EL (cell line): ENCODE measurements around the gene CEP85.
"Not testable (repeated sequence)": the region's sequence is repeated elsewhere in the genome, so short reads cannot be mapped to it uniquely, and the experiment has no call there.

Experiments
- DNase-seq: peaks from one replicate; pipeline ENCODE4 v3.0.0-alpha.2; 2016

CEP85 gene

DNA sequence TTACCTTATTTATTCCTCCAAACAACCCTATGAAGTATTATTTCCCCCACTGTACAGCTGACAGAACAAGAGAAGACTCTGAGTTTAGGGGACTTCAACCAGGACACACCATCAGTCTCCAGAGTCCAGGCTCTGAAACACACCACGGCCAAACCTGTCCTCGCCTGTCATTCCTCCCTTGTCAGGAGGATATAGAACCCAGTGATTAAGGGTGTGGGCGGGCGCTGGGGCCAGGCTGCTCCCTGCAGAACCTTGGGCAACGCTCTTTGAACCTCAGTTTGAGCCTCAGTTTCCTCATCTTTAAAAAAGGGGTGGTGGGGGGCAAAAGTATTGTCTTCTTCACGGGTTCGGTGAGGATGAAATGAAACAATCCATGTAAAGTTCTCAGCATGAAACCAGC lies 9.4 kb upstream of the CEP85 start:
- no peak for DNase-seq

DNA sequence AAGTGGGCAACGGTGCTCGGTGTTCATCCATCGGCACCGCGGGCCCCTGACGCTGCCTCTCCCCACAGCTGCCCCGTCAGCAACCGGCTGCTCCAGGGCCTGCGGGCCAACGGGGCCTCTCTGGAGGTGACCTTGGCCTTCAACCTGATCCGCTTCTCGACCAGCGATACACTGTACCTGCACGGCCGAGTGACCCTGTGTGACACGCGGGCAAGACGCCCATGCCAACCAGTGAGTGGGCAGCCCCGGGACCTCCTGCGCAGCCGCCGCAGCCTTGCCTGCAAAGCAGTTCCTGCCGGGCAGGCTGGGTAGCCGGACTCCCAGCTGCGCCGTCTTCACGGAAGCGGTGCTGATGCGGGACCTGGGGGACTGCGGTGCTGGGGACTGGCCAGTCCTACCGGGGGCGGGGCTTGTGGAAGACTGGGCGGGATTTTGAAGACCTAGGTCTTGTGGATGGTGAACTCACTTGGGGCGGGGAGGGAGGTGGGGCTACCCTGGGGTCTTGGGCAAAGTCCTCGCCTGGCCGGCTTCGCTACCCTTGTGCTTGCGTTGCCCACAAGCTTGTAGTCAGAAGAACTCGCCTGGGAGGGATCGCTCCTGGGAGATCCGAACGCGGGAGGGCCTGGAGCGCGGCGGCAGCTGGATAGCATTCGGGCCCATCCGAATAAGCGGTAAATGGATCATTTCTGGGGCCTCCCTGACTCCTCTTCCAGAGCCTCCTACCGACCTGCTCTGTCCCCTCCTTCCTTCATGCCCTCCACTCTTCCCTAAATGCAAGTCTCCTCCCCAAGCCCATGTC lies 8.8 kb upstream of the CEP85 start:
- peak; percentile 49 for DNase-seq

DNA sequence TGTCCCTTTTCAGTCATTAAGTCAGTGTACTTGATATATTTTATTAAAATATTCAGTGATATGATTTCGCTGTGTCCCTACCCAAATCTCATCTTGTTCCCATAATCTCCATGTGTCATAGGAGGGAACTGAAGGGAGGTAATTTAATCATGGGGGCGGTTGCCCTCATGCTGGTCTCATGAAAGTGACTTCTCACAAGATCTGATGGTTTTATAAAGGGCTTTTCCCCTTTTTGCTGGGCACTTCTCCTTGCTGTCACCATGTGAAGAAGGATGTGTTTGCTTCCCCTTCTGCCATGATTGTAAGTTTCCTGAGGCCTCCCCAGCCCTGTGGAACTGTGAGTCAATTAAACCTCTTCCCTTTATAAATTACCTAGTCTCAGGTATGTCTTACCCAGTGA lies 3.3 kb upstream of the CEP85 start:
- DNase-seq: not testable (repeated sequence)

DNA sequence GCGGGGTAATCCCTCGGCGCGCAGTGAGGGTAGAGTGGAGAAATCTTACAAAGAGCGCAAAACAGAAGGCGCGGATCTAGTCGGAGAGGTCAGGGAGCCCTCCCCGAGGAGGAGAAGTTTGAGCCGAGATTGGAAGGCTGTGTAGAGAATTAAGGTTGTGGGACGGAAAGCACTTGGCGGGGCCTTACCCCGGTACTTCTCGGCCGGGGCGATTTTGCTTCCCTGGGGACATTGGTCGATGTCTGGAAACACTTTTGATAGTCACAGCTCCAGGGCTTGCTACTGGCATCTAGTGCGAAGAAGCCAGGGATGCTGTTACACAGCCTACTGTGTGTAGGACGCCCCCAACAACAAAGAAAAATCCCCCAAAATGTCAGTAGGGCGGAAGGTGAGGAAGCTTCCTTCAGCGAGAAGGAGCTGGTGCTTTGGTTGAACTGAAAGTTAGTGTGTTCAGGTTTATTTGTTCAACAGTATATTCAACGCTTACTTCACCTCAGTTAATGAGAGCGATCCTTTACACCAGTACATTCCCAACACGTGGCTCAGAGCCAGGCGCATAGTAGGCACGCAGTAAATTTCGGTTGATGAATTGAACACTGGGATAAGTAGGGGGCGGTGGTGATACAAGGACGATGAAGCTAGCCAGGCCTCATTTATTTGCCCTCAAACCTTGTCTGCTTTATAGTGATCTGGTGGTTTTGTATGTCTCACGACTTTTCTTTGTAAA lies 807 bp downstream of the CEP85 start:
- peak; percentile 50 for DNase-seq

DNA sequence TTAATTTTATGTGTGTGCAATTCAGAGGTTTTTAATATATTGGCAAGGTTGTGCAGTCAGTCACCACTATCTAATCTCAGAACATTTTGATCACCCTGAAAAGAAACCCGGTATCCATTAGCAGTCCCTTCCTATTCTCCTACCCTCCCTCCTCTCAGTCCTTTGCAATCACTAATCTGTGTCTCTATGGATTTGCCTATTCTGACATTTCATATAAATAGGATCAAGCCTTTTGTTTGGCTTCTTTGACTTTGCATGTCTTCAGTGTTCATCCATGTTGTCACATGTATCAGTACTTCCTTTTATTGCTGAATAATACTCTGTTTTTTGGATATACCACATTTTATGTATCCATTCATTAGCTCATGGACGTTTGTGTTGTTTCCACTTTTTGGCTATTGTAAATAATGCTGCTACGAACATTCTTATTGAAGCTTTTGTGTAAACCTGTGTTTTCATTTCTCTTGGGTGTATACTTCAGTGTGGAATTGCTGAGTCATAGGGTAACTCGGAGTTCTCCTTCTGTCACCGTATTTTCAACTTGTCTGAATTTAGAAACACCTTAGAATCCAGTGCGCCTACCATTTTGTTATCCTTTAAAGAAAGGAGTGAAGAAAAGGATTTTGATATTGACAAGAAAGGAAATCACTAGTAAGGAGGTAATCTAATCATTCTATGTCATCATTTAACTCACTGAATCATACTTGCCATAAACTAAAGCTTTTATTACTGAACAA lies 3.4 kb downstream of the CEP85 start:
- peak; percentile 8 for DNase-seq

DNA sequence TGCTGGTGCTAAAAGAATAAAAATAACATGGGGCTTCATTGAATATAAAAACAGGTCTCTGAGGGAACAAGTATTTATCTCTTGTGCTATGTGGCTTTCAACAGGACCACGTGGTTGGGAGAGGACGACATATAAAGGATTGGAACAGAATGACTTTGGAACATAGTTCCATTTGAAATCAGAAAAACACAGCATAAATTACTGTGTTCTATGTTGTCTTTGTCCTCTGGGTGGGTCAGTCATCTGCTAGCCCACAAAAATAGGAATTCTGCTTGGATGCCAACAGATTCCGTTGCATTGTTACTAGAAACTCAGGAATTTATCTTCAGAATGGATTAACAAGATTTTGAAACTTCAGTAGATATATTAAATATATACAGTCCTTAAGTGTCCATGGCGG lies 5.9 kb downstream of the CEP85 start:
- DNase-seq: peak; percentile 45

DNA sequence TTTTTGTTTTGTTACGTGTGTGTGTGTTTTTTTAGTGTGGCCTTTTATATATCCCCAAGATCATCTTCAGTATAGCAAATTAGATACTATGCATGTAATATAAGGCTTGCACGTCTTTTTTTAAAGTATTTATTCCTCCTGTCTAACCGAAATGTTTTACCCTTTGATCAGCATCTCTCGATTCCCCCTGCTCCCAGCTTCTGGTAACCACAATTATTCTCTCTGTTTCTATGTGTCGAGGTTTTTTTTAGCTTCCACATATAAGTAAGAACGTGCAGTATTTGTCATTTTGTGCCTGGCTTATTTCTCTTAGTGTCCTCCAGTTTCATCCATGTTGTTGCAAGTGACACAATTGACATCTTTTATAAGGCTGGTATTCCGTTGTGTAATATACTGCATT lies 18.7 kb downstream of the CEP85 start:
- no peak for DNase-seq

DNA sequence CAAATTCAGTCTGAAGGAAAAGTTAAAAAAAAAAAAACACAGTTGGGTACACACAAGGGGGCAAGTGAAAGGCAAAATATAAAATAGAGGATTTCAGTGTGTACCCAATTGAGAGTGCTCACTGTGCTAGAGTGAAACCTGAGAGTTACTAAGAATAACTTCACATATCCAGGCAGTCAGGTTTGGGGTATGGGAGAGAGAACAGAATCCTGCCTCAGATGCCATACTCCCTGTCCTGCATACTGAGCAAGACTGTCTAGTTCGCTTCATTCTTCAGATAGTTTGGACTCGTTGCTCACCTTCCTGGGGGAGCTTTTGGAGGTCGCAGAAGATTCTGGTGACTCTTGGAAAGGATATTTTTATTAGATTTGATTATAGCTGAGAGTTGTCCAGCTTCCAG lies 20.4 kb downstream of the CEP85 start:
- DNase-seq: no peak

DNA sequence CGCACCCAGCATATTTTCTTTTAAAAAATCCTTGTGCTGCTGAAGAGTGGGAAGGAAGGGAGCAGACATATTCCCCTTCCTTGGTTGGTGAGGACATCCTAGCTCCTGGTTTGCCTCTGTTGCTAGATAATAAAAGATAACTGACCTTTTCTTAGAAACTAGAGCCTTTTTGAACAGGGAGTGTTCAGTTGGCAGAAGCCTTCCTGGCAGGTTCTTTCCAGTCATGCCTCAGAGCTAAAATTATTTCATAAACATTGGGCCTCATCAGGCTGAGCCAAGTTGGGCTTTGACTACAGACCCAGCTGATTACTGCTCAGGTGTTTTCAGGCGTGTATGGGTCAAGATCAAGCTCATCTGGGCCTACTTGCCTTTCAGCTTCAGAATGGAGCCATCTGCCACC lies 23.2 kb downstream of the CEP85 start:
- DNase-seq: no peak

DNA sequence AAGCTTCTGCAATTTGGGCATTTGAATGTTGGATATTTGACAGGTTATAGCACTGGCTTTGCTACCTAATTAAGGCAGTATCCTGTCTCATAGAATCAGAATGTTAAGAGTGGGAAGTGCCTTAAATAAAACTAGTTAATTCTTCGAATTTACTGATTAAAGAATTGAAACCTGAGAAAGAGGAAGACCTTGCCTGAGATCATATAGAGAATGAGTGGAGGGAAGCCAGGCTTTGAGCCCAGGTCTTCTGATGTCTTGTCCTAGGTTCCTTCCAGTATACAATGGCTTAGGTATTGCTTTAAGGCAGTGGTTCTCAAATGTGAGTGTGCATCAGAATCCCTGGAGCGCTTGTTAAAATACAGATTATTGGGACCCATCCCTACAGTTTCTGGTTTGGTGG lies 25.0 kb downstream of the CEP85 start:
- DNase-seq: no peak

DNA sequence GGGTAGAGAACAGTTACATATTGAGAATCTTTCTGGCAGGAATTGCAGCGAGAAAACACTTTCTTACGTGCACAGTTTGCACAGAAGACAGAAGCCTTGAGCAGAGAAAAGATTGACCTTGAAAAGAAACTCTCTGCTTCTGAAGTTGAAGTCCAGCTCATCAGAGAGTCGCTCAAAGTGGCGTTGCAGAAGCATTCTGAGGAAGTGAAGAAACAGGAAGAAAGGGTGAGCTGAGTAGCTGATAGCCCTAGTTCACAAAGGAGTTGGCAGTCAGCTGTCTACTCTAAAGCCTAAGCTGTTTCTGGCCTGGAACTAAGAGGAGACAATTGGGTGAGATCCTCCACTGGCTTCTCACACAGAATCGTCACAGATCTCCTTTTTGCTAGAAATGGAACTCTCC lies 25.6 kb downstream of the CEP85 start:
- DNase-seq: no peak

DNA sequence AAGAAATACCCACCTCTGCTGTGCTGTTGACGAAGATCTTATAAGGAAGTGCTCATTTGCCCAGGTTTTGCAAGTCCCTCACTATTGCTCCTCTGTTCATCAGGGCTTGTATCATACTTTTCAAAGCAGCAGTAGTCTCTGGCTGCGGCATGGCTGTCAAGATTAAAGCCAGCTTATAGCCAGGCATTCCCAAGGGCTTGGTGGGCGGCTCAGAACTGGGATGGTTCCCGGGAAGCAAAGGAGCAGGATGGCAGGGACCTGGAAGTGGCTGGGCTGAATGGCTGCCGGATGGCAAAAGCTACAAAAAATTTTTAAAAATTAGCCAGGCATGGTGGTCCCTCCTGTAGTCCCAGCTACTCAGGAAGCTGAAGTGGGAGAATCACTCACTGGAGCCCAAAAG lies 29.2 kb downstream of the CEP85 start:
- DNase-seq: no peak

DNA sequence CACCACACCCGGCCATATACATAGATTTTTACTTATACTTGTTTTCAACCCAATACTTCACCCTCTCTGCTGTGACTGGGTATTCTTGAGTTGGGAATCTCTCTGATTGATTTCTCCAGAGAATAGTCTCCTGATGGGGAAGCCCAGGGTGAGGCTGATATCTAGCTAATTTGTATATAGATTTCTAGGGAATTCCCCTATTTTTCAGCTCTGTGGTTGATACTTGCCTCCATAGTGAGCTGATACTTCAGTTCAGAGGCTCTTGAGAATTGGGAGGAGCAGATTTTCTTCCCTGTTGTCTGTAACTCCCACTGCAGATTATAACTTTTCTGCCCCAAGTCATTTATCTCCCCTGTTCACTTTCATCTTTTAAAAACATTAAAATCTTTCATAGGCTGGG lies 31.4 kb downstream of the CEP85 start:
- DNase-seq: no peak

DNA sequence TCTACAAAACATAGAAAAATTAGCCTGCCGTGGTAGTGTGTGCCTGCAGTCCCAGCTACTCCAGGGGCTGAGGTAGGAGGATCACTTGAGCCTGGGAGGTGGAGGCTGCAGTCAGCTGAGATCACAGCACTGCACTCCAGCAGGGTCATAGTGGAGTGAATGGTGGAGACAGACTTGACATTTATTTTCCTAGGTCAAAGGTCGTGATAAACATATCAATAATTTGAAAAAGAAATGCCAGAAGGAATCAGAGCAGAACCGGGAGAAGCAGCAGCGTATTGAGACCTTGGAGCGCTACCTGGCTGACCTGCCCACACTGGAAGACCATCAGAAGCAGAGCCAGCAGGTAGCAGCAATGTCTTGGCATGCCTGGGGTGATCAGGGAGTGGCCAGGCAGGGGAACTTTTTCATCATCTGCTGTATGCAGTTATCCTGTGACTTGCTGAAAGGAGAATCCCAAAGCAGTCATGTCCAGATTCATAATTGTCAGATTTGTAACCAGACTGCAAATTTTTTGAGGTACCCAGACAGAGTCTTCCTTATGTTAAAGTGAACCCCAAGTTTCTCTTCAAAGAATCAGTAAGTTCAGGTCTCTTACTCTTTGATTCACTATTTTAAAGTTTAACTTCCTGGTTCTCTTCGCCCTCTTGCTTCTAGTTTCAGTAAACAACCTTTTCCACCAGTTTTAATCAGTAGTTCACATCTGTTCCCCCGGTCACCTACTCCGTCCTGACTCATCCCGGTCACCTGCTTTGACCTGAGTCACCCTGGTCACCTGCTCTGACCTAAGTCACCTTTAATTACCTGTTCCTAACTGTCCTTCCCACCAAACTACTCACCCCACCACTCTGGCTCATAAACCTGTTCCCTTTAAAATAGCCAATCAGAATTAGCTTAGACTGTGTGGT lies 34.5 kb downstream of the CEP85 start:
- no peak for DNase-seq

DNA sequence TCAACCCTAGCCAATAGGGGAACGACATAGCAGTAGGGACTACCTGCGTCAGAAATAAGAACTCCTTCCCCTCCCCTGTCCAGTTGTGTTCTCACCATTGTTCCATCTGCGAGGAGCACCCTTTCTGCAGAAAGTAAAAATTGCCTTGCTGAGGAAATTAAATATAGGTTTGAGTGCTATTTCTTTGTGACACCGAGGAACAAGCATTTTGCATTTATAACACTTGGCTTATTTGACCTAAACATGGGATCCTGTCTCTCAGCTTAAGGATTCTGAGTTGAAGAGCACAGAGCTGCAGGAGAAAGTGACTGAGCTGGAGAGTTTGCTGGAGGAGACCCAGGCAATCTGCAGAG lies 35.2 kb downstream of the CEP85 start:
- no peak for DNase-seq

DNA sequence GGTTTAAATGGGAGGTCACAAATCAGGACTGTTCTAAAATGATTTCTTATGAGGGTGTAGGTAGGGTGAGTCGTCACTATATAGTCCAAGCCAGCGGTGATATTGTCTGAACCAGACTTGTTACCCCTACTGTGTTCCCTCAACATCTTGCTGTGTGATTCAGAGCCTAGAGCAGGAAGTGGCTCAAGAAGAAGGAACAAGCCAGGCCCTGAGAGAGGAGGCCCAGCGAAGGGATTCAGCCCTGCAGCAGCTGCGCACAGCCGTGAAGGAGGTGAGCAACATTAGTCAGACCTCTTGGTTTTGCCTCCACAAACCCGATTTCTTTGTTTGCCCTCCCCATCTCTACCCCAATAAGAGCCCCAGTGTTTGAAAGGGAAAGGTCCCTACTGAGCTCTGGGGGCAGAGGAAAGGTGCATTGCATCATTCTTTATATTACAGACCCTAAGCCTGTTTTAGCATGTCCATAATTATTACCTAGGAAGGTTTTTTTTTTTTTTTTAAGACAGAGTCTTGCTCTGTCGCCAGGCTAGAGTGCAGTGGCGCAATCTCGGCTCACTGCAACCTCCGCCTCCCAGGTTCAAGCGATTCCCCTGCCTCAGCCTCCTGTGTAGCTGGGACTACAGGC lies 40.9 kb downstream of the CEP85 start:
- DNase-seq: peak; percentile 50

DNA sequence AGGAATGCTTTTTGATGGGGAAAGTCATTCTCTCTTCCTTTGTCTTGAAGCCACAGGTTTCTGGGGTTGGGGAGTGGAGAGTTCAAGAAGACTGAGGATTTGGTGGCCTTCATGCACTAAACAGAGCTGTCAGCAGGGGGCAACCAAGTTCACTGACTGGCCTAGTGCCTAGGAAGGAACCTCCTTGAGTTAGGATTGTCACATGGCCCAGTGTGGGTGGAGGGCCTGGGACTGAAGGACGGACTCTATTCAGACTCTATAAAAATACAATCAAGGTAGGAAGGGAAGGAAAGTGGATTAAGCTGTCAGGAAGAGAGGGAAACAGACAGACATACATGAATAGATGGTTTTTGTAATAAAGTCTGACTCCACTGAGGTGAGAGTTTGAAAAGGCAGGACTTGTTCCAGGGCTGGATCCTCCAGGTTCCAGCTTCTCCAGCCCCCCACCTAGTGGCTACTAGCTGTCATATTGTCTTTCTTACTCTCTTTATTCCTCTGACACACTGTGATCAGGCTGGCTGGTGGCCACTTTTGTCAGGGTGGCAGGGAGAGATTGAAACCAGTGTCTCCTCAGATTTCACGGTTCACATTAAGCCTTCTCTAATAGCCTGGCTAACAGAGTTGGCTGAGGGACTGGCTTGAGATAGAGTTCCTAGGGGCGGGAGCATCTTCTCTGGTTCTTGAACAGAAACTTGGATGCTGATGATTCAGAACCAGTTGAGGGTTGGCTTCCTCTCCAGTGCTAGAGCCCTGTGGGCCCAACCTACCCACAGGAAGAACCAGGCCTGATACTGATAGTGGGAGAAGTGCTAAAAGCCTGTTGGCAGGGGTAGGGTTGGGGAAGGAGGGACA lies 41.8 kb downstream of the CEP85 start:
- peak; percentile 98 for DNase-seq

DNA sequence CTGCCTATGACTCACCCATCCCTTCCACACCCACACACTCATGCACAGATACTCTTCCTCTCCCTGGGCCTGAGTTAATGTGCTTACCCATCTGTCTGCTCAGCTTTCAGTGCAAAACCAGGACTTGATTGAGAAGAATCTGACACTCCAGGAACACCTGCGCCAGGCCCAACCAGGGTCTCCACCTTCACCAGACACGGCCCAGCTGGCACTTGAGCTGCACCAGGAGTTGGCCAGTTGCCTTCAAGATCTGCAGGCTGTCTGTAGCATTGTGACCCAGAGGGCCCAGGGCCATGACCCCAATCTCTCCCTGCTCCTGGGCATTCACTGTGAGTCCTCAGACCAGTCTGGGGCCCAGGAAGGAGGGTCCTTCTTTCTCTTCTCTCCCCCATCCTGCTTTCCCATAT lies 42.4 kb downstream of the CEP85 start:
- no peak for DNase-seq

DNA sequence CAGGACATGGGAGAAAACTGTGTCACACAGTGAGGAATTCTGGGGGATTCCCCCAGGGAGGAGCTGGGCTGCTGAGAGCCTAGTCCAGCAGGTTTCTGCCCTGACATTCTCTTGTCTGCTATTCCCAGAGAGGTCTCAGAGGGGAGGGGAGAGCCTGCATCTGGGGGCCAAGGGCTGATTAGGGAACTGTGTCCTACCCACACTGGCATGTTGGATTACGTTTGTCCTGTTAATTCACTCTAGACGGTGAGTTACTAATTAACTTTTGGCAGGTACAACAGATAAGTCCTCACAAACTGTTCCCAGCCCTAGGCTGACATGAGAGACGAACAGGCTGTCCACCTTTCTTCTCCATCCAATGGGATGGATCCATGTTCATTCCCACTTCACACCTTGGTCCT lies 43.3 kb downstream of the CEP85 start:
- DNase-seq: no peak

DNA sequence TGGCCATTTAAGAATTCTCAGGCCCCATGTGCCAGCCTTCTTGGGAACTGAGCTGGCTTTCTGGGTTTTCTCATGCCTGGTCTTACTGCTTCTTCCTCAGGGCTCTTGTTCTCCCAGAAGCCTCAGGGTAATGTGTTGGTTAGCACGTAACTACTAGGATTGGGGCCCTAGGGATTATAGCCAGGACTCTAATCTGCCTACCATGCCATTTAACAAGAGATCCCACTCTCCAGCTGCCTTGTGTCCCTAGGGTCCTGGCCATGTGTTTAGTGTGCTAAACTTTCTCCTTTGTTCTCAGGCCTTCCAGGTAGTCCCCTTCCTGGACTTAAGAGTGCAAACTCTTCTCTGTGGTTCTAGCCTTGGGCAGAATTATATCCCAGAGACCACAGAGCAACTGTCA lies 43.7 kb downstream of the CEP85 start:
- DNase-seq: no peak

DNA sequence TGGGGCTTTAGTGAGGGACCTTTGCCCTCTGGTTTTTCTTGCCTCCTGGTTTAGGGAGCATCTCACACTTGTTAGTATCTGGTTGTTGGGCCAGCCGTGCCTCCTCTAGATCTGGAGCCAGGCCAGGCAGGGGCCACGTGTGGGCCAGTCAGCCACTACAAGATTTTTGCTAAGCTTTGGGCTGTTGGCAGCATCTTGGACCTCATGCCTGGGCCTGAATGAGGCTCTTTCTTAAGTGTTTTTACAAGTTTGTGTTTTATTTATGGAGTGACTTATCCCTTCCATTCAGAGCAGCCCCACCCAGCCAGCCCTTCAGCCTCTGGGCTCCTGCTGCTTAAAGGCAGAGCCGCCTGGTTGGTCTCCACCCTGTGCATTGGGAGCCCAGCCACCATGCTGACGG lies 44.3 kb downstream of the CEP85 start:
- DNase-seq: peak; percentile 66
